Suppressor macrophage treated with lipopolysaccharide for 4 hours (primary cell): ENCODE measurements around the gene CAPG.

Source experiments
- DNase-seq: peaks from one replicate; pipeline ENCODE4 v3.0.0-alpha.2; 2020

The CAPG gene

DNA sequence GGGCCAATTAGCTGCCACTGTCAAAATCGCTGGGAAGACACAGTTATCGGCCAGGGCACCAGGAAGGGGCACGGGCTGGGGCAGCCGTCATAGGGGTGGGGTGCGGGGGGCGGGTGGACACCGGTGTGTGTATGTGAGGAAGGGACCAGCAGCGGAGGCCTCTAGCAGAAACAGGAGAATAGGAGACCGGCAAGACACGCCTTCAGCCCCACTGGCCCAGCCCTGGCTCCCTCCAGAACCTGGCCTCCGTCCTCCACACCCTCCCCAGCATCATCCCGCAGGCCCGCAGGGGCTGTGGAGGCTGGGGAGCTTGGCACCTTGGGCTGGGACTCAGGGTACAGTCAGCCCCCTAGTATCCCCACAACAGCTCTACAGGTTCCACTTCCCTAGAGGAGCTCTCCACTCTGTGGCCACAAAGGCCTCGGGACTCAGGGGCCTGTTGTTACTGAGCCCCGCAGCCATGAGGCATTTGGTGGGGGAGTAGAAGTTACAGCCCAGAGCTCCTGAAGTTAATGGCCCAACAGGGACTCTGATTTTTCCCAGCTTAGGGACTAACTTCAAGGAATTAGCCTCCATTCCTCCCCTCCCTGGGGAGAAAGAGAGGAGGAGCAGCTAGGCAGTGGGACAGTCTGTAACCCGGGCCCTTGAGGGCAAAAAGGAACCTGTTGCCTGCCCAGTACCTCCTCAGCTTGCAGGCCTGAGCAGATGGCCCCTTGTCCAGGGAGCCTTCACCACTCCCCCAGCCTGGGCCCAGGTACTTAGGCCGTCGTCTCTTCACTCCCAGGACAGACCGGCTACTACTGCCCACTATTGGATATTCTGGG lies 28.2 kb upstream of the CAPG start:
- DNase-seq: no peak

- DNase-seq: peak; percentile 96
Measured at GRCh38 chr2:85437488-85438200, 27.5 kb upstream of the CAPG start.

DNA sequence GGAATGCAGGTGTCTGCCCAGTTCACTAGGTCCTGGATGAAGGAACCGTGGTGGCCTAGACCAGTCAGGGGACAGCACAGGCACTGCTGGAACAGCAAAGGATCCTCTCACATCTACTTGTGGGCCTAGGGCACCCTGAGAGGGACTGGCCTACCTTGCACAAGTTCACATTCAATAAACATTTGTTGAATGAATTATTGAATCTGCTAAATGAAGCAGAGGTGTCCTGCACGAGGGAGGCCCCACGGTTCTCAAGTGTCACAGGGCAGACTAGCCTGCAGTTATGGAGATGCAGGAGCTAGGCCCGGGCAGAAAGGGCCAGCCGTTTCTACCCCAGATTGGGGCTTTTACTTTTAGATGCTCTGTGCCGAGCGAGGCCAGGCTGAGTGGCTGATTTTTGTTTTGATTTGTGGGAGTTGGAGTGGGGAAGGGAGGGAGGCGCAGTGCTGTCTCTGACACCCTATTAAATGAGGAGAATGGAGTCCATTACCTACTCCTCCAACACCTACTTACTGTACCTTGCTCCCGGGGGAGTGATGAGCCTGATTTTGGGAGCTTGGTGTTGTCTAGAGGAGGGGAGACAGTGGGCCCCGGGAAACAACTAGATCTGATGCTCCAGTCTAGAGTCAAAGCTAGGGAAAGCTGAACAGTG lies 26.8 kb upstream of the CAPG start:
- DNase-seq: no peak

DNA sequence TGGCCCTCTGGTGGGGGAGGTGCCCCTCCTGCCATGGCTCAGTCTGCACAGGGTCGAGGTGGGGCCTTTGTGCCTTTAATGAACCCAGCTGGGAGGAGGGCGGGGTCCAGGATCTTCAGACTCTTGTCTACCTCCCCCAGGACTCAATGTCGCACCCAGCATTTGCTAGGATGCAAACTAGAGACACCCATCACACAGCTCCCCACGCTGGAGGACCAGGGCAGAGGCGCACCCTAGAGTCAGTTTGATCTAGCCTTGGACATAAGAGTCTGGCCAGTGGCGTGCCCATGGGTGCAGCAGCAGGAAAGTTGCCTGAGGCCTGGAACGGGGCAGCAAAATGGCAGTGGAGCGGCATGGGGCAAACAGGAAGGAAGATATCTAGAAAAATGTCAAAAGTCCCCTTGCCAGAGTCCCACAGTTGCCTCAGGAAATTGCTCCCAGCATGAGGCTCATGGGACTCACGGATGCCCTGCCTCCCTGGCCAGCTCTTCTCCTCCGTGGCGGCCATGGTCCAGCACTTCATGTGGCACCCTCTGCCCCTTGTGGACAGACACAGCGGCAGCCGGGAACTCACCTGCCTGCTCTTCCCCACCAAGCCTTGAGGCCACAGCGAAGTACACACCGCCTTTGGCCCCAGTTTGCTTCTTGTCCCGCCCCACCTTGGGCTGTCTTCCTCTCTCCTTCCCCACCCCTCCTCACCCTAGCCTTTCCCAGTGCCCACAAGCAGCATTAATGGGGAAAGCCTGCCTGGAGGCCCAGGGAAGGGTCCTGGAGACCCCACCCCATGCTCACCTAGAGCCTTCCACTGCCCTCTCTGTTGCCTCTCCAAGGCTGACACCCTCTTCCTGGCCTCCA lies 26.0 kb upstream of the CAPG start:
- no peak for DNase-seq

DNA sequence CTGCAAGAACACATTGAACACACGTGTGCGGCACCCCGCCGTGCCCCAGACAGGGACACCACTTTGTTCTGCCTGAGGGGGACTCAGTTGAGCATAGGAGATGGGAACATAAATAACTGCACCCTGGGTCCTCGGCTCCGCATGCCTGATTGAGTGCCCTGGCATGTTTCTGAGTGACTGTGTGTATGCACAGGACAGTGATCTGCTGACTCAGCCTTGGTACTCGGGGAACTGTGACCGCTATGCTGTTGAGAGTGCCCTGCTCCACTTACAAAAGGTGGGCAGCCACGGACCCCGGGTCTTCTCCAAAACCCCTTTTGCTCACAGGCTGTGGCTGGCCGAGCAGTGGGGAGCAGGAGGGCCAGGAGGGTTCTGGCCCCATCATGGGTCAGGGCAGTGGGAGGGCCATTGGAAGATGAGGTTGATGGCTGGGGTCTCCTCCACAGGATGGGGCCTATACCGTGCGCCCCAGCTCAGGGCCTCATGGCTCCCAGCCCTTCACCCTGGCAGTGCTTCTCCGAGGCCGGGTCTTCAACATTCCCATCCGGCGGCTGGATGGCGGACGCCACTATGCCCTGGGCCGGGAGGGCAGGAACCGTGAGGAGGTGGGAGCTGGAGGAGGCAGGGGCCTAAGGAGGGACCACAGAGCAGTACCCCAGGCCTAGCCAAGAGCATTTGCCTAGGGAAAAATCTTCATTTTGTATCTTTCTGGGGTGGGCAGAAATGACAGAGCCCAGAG lies 25.2 kb upstream of the CAPG start:
- no peak for DNase-seq

- no peak for DNase-seq
Measured at GRCh38 chr2:85434696-85435095, 24.5 kb upstream of the CAPG start.

- DNase-seq: no peak
Measured at GRCh38 chr2:85433511-85434089, 23.4 kb upstream of the CAPG start.

GRCh38 chr2:85431570-85432205 lies 21.5 kb upstream of the CAPG start:
- no peak for DNase-seq

GRCh38 chr2:85430752-85431569 lies 20.8 kb upstream of the CAPG start:
- no peak for DNase-seq

- DNase-seq: no peak
Measured at GRCh38 chr2:85429924-85430289, 19.7 kb upstream of the CAPG start.

- no peak for DNase-seq
Measured at GRCh38 chr2:85429213-85429923, 19.2 kb upstream of the CAPG start.

GRCh38 chr2:85428343-85428881 lies 18.2 kb upstream of the CAPG start:
- DNase-seq: peak; percentile 91

- DNase-seq: no peak
Measured at GRCh38 chr2:85427300-85427835, 17.2 kb upstream of the CAPG start.

GRCh38 chr2:85425588-85425987 lies 15.4 kb upstream of the CAPG start:
- no peak for DNase-seq

DNA sequence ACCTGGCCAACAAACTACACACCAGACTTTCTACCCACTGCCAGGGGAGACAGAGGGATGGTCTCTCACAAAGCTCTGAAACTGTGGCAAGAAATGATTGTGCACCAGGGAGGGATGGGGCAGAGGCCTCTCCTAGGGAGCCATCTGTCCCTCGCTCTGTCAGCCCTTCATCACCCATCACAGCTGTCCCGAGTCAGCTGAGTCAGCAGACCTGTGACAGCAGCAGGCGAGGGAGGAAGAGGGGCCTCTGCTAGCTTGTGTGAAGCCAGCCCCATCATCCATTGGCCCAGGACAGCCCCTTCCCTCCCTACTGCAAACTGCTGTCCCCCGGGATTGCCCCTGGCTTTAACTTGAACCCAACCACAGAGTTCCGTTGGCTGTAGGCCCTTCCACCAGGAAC lies 13.4 kb upstream of the CAPG start:
- no peak for DNase-seq

DNA sequence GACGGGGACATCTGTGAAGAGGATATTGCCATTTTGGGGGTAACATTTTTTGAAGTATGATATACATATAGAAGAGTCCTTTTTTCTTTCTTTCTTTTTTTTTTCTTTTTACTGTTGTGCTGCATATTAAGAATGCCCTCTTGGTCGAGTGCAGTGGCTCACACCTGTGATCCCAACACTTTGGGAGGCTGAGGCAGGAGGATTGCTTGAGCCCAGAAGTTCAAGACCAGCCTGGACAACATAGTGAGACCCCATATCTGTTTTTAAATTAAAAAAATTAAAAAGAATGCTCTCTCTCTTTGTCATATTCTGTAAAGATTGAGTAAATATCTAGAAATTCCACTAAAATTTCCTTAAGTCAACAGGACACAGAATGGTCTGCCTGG lies 11.9 kb upstream of the CAPG start:
- DNase-seq: no peak

GRCh38 chr2:85421260-85422071 lies 11.3 kb upstream of the CAPG start:
- DNase-seq: no peak

DNA sequence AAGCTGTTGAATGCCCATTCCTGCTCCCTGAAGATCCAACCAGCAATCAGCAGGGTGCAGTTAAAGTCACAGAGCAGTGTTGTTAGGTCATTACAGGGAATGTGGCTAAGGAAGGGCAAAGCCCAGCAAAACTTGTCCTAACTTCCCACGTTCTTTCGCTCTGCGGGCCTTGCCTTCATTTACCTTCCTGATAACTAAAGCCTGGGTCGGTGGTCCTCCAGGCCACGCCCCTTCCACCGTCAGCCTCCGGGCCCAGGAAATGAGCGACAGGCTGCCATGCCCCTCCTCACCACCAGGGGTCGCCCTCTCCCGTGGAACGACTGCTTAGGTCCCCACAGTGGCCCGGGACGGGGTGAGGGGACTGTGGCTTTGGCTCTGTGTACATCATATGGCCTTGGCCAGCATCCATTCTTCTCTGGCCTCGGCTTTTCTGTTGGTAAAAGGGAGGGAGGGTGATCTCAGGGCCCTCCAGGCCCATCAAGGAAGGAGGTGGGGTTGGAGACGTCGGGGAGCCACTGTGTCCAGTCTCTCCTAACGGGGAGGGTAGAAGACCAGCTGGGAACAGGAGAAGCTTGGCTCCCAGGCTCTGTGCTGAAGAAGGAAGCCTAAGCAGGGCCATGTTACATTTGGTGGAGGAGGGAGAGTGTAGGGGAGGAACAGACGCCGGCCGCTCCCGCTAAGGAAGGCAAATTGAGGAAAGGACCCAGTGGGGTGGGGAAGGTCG lies 10.5 kb upstream of the CAPG start:
- peak; percentile 87 for DNase-seq
